Hepatocyte (in vitro differentiated cells): Measurements from ENCODE around the gene SRP54.

Experiments used
- EZH2 ChIP-seq: fragments of 200-600 bp; sonication (generic); IDR thresholded peaks from 2 replicates; pipeline ENCODE4 v1.6.1; 2016; ENCODE audit warnings: antibody characterized with exemption, mild to moderate bottlenecking, borderline replicate concordance
- EZH2phosphoT487 ChIP-seq: fragments of 200-600 bp; sonication (generic); IDR thresholded peaks from one replicate; pipeline ENCODE4 v1.6.1; 2018; ENCODE audit warnings: antibody characterized with exemption, mild to moderate bottlenecking, low read depth, moderate library complexity; ENCODE audit not compliant: unreplicated experiment, severe bottlenecking
- TF ChIP-seq, protein P1 (sequence below): fragments of 200-600 bp; sonication (generic); IDR thresholded peaks from 2 replicates; pipeline ENCODE4 v1.5.1; 2016; ENCODE audit warnings: antibody characterized with exemption, mild to moderate bottlenecking; ENCODE audit not compliant: poor library complexity

DNA sequence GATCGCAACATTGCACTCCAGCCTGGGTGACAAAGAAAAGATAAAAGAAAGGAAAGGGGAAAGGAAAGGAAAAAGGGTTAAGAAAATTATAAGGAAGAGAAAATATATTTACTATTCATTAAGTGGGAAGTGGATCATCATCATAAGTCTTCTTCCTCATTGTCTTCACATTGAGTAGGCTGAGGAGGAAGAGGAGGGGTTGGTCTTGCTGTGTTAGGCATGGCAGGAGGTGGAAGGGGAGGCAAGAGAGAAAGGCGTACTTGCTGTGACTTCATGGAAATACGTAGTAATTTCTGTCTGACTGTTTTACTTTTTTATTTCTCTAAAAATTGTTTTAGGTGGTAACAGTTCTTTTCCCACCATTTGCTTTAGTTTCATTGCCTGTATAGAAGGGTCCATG is 89.4 kb downstream of the SRP54 start:
- TF ChIP-seq, protein P1, sequence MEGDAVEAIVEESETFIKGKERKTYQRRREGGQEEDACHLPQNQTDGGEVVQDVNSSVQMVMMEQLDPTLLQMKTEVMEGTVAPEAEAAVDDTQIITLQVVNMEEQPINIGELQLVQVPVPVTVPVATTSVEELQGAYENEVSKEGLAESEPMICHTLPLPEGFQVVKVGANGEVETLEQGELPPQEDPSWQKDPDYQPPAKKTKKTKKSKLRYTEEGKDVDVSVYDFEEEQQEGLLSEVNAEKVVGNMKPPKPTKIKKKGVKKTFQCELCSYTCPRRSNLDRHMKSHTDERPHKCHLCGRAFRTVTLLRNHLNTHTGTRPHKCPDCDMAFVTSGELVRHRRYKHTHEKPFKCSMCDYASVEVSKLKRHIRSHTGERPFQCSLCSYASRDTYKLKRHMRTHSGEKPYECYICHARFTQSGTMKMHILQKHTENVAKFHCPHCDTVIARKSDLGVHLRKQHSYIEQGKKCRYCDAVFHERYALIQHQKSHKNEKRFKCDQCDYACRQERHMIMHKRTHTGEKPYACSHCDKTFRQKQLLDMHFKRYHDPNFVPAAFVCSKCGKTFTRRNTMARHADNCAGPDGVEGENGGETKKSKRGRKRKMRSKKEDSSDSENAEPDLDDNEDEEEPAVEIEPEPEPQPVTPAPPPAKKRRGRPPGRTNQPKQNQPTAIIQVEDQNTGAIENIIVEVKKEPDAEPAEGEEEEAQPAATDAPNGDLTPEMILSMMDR: no peak
- TF ChIP-seq EZH2phosphoT487: no peak
- no peak for TF ChIP-seq EZH2
